CD4-positive, alpha-beta T cell treated with Interleukin-12 subunit alpha and Interleukin-12 subunit beta, for 1 hour (primary cell): ENCODE data around the gene ACVR2B.

Experiments
- DNase-seq: peaks from one replicate; pipeline ENCODE4 v3.0.0-alpha.2; 2020

ACVR2B gene

DNA sequence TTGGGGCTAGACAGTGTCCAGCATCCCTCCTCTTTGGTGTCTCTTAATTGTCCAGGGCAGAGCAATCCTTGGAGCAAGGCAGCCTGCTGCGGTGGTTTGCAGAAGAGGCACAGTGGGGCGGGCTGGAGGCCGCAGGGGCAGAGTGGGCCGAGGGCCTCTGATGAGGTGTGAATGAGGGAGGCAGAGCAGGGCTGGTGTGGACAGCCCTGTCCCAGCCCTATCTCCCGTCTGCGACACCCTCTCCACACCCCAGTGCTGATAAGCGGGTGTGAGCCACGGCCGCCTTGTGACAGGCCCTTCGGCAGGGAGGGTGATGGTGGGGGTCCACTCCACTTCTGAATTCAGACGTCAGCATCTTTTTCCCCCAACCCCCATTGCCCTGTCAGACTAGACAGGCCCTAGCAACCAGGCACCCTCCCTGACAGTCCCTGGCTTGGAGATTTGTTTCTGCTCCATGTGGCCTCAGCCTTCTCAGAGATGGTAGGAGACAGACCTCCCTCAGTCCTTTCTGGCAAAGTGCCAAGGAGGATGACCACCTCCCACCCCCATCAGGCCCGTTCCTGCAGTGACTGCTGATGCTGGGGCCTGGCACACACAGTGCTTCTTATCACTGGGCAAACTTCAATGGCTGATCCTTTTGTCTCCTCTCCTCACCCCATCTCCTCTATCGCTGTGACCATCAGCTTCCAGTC is 79.7 kb downstream of the ACVR2B start:
- DNase-seq, result no peak

DNA sequence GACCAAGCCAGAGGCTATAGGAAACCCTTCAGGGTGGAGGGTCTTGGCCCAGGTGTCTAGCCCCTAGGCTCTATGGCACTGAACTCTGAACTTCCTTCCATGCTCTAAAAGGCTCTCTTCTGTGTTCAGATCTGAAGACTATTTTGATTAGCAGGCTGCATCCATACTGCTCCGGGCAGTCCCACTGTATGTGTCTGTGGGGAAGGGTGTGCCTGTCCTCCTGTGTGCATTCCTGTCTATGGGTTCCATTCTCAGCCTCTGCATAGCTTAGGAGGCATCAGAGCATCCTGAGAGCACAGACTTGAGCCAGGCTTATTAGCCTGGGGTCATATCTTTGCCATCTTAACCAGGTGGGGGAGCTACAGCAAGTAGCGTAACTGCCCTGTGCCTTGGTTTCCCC is 80.5 kb downstream of the ACVR2B start:
- DNase-seq, result no peak

DNA sequence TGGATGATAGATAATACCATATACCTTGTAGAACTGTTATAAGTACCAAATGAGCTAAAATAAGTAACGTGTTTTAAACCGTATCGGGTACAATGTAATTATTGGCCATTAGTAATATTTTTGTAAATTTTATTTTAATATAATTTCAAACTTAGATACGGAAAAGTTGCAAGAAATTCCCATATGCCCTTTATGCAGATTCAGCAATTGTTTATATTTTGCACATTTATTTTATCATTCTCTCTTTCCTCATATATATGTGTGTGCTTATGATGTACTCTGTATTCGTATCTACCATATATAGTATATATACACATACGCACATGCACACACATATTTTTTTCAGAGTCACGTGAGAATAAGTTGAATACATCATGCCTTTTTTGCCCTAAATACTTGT is 80.9 kb downstream of the ACVR2B start:
- DNase-seq, result no peak

DNA sequence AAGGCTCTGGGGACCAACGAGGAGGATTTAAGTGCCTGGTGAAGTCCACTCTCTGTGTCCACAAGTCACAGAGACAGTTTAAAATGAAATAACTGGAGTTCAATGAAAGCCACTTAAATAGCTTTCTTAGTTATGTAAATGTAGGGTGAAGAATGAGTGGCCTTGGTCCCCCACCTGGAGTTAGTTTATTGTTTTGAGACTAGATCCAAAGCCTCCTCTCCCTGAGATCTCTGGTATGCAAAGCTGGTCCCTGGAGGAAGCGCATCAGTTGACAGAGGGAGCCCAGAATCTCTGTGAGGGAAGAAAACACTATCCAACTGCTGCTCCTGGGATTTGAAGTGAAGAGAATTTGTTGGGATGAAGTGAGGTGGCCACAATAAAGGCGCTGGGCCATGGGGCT is 83.0 kb downstream of the ACVR2B start:
- DNase-seq, result no peak

DNA sequence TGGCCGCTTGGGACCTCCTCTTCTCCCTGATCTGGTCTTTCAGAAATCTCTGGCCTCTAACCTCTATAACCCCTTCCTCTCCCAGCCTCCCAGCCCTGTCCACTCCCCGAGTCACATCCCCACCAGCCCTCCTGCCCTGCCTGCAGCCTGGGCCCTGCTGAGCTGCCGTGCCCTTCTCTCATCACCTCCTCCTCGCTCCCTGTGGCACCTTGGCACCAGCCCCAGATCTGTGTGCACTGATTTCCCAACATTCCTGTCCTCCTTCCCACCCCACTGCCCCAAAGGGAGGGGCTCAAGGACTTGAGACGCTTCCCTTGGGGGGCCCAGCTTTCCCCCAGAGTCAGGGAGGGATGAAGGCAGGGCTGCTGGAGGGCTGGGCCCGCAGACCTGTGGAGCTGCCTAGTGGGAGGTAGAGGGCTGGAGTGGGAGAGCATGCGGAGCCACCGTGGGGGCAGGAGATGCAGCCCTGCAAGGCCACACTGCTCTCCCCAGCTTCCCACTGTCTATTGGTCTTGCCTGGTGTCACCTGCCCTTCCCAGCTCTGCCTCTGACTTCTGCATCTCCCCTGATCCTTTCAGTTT is 85.2 kb downstream of the ACVR2B start:
- DNase-seq, result no peak

DNA sequence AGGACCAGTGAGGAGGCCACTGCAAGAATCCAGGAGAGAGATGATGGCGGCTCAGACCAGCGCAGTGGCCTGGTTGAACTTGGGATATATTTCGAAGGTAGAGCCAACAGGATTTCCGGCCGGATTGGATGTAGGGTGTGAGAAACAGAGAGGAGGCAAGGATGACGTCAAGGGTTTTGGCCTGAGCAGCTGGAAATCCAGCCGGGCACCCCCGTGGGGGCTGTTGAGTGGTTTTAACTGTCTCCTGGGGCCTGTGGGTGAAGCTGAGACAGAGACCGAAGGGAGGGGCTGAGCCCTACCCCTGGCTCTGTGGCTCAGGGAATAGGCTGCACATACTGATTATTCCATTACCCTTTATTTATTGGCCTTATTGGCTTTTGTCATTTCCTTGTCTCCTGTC is 88.1 kb downstream of the ACVR2B start:
- DNase-seq, result no peak
